K562 (cell line): Measurements from ENCODE around the gene CSMD2. TPM values are rescaled to one million over a fixed set of nuclear protein-coding genes. Genes with fewer than 3 reads are reported as not detected.

Experiments used
- ZBTB40 ChIP-seq, 2 experiments: fragments of 450-650 bp in 1 of 2; sonication (generic) in 1 of 2; formaldehyde crosslinking in 1 of 2; IDR thresholded peaks; 2 replicates each; pipeline versions ENCODE4 v1.7.1 to v1.9.0; 2016 to 2022; ENCODE audit warnings: inconsistent platforms in 1 of 2, mild to moderate bottlenecking in 1 of 2, missing genetic modification reagents in 1 of 2
- polyA plus RNA-seq, 8 experiments: library from polyadenylated mRNA; depleted of rRNA in 4 of 8; stranded (reverse) in 5 of 8; unstranded in 3 of 8; fragments of >200 nt; fragmentation: Nextera tagmentation in 2 of 8; fragmentation: Illumina TruSeq in 1 of 8; extraction: Ambion mirVana in 2 of 8; extraction: Trizol in 1 of 8; gene quantifications; 2 replicates each; pipeline versions ENCODE4 v1.2.1 to v1.2.3, GENCODE V29; 2011 to 2014; ENCODE audit warnings: inconsistent platforms in 1 of 8, missing spikeins in 1 of 8
- total RNA-seq, 7 experiments: library from RNA; depleted of rRNA in 6 of 7; stranded (reverse); fragments of >200 nt in 6 of 7; fragmentation: Illumina TruSeq in 2 of 7; extraction: Trizol in 2 of 7; gene quantifications; 2 replicates each; pipeline versions ENCODE4 v1.2.1 to v1.2.3, GENCODE V29; 2011 to 2021; ENCODE audit warnings: low replicate concordance in 1 of 7

CSMD2 gene
- total and polyA plus RNA-seq, 9 of the 15 experiments (the other 6 are each of a cell fraction or from before 2014, with no cell fraction given), result not detected

GRCh38 chr1:33916786-33917185 is 248.2 kb downstream of the CSMD2 start (continued):
- TF ChIP-seq ZBTB40 (IDR thresholded peaks at IDR 0.05) (no peak), ZBTB40 (CRISPR knock-in tag; IDR thresholded peaks at IDR 0.05) (no peak)
